SK-N-SH treated with all-trans-retinoic acid at 6 μM for 48 hours (cell line): ENCODE data around the gene PRDM11.

Experiments used
- ATAC-seq: fragments of 200-7000 bp; cut with Tn5 transposase; 3 replicates; pipeline ENCODE4 v1.9.1; 2020; ENCODE audit warnings: mild to moderate bottlenecking, moderate library complexity
- ARNTL ChIP-seq: fragments of 450-650 bp; formaldehyde crosslinking; IDR thresholded peaks from 2 replicates; pipeline ENCODE4 v1.5.0; 2020; ENCODE audit warnings: low read depth, mild to moderate bottlenecking, moderate library complexity, borderline replicate concordance
- BACH2 ChIP-seq: fragments of 250-450 bp; sonication (Bioruptor Pico); IDR thresholded peaks from 2 replicates; pipeline ENCODE4 v1.9.0; 2021; ENCODE audit warnings: mild to moderate bottlenecking, borderline replicate concordance
- CSDC2 ChIP-seq: fragments of 250-450 bp; sonication (Bioruptor Pico); IDR thresholded peaks from 2 replicates; pipeline ENCODE4 v1.5.0; 2020; ENCODE audit warnings: mild to moderate bottlenecking, moderate library complexity
- ESRRG ChIP-seq: fragments of 250-450 bp; sonication (Bioruptor Pico); IDR thresholded peaks from 2 replicates; pipeline ENCODE4 v1.6.1; 2021; ENCODE audit warnings: mild to moderate bottlenecking
- GLIS3 ChIP-seq: fragments of 250-450 bp; sonication (Bioruptor Pico); IDR thresholded peaks from 2 replicates; pipeline ENCODE4 v1.5.0; 2020; ENCODE audit warnings: mild to moderate bottlenecking, moderate library complexity
- ISL1 ChIP-seq: fragments of 250-450 bp; sonication (Bioruptor Pico); IDR thresholded peaks from 2 replicates; pipeline ENCODE4 v2.1.2; 2022; ENCODE audit warnings: mild to moderate bottlenecking, moderate library complexity
- OSR1 ChIP-seq: fragments of 250-450 bp; sonication (Bioruptor Pico); IDR thresholded peaks from 2 replicates; pipeline ENCODE4 v1.8.0; 2022; ENCODE audit warnings: moderate library complexity, mild to moderate bottlenecking, inconsistent platforms
- PPARA ChIP-seq: fragments of 250-450 bp; sonication (Bioruptor Pico); IDR thresholded peaks from 2 replicates; pipeline ENCODE4 v1.5.0; 2020; ENCODE audit warnings: mild to moderate bottlenecking, borderline replicate concordance
- SNAI2 ChIP-seq: fragments of 250-450 bp; sonication (Bioruptor Pico); IDR thresholded peaks from 2 replicates; pipeline ENCODE4 v1.5.0; 2020; ENCODE audit warnings: mild to moderate bottlenecking, moderate library complexity
- TCF4 ChIP-seq: fragments of 250-450 bp; sonication (Bioruptor Pico); IDR thresholded peaks from 2 replicates; pipeline ENCODE4 v1.8.0; 2021; ENCODE audit warnings: mild to moderate bottlenecking, moderate library complexity, borderline replicate concordance
- TOX ChIP-seq: fragments of 250-450 bp; sonication (Bioruptor Pico); IDR thresholded peaks from 2 replicates; pipeline ENCODE4 v1.8.0; 2021; ENCODE audit warnings: mild to moderate bottlenecking, moderate library complexity, borderline replicate concordance
- ZFP3 ChIP-seq: fragments of 250-450 bp; sonication (Bioruptor Pico); IDR thresholded peaks from 2 replicates; pipeline ENCODE4 v1.5.0; 2020; ENCODE audit warnings: mild to moderate bottlenecking, moderate library complexity
- ZFP30 ChIP-seq: fragments of 450-650 bp; formaldehyde crosslinking; IDR thresholded peaks from 2 replicates; pipeline ENCODE4 v1.5.0; 2022; ENCODE audit warnings: mild to moderate bottlenecking, moderate library complexity
- ZNF70 ChIP-seq: fragments of 450-650 bp; formaldehyde crosslinking; IDR thresholded peaks from 2 replicates; pipeline ENCODE4 v1.5.0; 2020; ENCODE audit warnings: mild to moderate bottlenecking, moderate library complexity
- ZNF8 ChIP-seq: fragments of 450-650 bp; formaldehyde crosslinking; IDR thresholded peaks from 2 replicates; pipeline ENCODE4 v1.5.0; 2020; ENCODE audit warnings: mild to moderate bottlenecking, moderate library complexity
- TF ChIP-seq, protein P1 (sequence below): fragments of 250-450 bp; sonication (Bioruptor Pico); IDR thresholded peaks from 2 replicates; pipeline ENCODE4 v1.8.0; 2020; ENCODE audit warnings: mild to moderate bottlenecking, moderate library complexity, borderline replicate concordance
- TF ChIP-seq, protein P2 (sequence below): fragments of 250-450 bp; sonication (Bioruptor Pico); IDR thresholded peaks from 2 replicates; pipeline ENCODE4 v1.8.0; 2021; ENCODE audit warnings: low read depth, mild to moderate bottlenecking, moderate library complexity, borderline replicate concordance
- TF ChIP-seq, protein P3 (sequence below): fragments of 250-450 bp; sonication (Bioruptor Pico); IDR thresholded peaks from 2 replicates; pipeline ENCODE4 v1.5.1; 2021; ENCODE audit warnings: mild to moderate bottlenecking, moderate library complexity
- TF ChIP-seq, protein P4 (sequence below): fragments of 250-450 bp; sonication (Bioruptor Pico); IDR thresholded peaks from 2 replicates; pipeline ENCODE4 v1.5.1; 2020; ENCODE audit warnings: low read depth, mild to moderate bottlenecking, moderate library complexity
- TF ChIP-seq, protein P5 (sequence below): fragments of 250-450 bp; sonication (Bioruptor Pico); IDR thresholded peaks from 2 replicates; pipeline ENCODE4 v1.5.0; 2020; ENCODE audit warnings: mild to moderate bottlenecking, moderate library complexity

Gene PRDM11

DNA sequence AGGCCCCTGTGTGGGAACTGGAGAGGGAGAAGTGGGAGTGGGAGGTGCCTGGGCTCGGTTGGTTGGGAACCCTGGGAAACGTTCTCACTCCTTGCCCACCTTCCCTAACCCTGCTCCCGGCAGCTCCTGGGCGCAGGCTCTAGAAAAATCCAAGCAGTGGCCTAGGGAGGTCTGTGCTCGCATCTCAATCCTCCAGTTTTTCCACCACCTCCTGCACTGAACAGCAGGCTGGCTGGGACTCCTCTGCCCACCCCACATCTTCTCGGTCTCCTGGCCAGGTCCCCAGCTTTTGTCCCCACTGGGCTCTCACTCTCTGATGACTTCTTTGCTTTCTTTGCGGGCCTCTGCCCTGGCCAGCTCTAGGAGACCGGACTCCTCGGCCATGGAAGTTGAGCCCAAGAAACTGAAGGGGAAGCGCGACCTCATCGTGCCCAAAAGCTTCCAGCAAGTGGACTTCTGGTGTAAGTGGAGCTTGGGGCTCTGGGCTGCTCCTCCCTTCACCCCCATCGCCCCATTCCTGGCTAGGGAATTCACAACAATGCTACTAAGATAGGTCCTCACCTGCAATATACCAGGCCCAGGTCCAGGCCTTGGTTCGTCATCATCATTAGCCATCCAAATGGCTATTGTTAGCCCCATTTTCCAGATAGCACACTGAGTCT is 35.6 kb downstream of the PRDM11 start:
- ATAC-seq = no peak
- TF ChIP-seq, protein P1, sequence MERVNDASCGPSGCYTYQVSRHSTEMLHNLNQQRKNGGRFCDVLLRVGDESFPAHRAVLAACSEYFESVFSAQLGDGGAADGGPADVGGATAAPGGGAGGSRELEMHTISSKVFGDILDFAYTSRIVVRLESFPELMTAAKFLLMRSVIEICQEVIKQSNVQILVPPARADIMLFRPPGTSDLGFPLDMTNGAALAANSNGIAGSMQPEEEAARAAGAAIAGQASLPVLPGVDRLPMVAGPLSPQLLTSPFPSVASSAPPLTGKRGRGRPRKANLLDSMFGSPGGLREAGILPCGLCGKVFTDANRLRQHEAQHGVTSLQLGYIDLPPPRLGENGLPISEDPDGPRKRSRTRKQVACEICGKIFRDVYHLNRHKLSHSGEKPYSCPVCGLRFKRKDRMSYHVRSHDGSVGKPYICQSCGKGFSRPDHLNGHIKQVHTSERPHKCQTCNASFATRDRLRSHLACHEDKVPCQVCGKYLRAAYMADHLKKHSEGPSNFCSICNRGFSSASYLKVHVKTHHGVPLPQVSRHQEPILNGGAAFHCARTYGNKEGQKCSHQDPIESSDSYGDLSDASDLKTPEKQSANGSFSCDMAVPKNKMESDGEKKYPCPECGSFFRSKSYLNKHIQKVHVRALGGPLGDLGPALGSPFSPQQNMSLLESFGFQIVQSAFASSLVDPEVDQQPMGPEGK (CRISPR knock-in tag) = no peak
- TF ChIP-seq OSR1 = no peak
- no peak for TF ChIP-seq PPARA (CRISPR knock-in tag)
- TF ChIP-seq ISL1 (CRISPR knock-in tag) = no peak

DNA sequence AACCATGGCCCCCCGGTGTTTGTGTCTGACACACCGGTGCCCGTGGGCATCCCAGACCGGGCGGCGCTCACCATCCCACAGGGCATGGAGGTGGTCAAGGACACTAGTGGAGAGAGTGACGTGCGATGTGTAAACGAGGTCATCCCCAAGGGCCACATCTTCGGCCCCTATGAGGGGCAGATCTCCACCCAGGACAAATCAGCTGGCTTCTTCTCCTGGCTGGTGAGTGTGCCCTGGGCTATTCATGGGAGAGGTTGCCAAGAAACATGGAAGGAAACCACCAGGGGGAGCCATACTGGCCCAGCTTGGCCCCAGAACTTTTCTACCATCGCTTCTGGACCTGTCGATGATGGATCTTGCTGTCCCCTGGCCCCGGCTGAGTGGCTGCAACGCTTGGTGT is 36.5 kb downstream of the PRDM11 start:
- ATAC-seq = no peak
- TF ChIP-seq ZNF70 (CRISPR knock-in tag) (no peak), ARNTL (no peak), ESRRG (CRISPR knock-in tag) (no peak), ISL1 (CRISPR knock-in tag) (no peak), GLIS3 (CRISPR knock-in tag) (no peak), BACH2 (CRISPR knock-in tag) (no peak), ZNF8 (no peak), TCF4 (no peak), SNAI2 (CRISPR knock-in tag) (no peak), TOX (CRISPR knock-in tag) (no peak), CSDC2 (CRISPR knock-in tag) (no peak), ZFP30 (CRISPR knock-in tag) (no peak), ZFP3 (no peak)
- TF ChIP-seq, protein P2, sequence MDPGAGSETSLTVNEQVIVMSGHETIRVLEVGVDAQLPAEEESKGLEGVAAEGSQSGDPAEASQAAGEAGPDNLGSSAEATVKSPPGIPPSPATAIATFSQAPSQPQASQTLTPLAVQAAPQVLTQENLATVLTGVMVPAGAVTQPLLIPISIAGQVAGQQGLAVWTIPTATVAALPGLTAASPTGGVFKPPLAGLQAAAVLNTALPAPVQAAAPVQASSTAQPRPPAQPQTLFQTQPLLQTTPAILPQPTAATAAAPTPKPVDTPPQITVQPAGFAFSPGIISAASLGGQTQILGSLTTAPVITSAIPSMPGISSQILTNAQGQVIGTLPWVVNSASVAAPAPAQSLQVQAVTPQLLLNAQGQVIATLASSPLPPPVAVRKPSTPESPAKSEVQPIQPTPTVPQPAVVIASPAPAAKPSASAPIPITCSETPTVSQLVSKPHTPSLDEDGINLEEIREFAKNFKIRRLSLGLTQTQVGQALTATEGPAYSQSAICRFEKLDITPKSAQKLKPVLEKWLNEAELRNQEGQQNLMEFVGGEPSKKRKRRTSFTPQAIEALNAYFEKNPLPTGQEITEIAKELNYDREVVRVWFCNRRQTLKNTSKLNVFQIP (CRISPR knock-in tag) = no peak
- TF ChIP-seq, protein P1 (CRISPR knock-in tag) = no peak
- TF ChIP-seq, protein P3, sequence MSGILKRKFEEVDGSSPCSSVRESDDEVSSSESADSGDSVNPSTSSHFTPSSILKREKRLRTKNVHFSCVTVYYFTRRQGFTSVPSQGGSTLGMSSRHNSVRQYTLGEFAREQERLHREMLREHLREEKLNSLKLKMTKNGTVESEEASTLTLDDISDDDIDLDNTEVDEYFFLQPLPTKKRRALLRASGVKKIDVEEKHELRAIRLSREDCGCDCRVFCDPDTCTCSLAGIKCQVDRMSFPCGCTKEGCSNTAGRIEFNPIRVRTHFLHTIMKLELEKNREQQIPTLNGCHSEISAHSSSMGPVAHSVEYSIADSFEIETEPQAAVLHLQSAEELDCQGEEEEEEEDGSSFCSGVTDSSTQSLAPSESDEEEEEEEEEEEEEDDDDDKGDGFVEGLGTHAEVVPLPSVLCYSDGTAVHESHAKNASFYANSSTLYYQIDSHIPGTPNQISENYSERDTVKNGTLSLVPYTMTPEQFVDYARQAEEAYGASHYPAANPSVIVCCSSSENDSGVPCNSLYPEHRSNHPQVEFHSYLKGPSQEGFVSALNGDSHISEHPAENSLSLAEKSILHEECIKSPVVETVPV (CRISPR knock-in tag) = no peak
- TF ChIP-seq, protein P4, sequence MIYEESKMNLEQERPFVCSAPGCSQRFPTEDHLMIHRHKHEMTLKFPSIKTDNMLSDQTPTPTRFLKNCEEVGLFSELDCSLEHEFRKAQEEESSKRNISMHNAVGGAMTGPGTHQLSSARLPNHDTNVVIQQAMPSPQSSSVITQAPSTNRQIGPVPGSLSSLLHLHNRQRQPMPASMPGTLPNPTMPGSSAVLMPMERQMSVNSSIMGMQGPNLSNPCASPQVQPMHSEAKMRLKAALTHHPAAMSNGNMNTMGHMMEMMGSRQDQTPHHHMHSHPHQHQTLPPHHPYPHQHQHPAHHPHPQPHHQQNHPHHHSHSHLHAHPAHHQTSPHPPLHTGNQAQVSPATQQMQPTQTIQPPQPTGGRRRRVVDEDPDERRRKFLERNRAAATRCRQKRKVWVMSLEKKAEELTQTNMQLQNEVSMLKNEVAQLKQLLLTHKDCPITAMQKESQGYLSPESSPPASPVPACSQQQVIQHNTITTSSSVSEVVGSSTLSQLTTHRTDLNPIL = no peak
- TF ChIP-seq, protein P5, sequence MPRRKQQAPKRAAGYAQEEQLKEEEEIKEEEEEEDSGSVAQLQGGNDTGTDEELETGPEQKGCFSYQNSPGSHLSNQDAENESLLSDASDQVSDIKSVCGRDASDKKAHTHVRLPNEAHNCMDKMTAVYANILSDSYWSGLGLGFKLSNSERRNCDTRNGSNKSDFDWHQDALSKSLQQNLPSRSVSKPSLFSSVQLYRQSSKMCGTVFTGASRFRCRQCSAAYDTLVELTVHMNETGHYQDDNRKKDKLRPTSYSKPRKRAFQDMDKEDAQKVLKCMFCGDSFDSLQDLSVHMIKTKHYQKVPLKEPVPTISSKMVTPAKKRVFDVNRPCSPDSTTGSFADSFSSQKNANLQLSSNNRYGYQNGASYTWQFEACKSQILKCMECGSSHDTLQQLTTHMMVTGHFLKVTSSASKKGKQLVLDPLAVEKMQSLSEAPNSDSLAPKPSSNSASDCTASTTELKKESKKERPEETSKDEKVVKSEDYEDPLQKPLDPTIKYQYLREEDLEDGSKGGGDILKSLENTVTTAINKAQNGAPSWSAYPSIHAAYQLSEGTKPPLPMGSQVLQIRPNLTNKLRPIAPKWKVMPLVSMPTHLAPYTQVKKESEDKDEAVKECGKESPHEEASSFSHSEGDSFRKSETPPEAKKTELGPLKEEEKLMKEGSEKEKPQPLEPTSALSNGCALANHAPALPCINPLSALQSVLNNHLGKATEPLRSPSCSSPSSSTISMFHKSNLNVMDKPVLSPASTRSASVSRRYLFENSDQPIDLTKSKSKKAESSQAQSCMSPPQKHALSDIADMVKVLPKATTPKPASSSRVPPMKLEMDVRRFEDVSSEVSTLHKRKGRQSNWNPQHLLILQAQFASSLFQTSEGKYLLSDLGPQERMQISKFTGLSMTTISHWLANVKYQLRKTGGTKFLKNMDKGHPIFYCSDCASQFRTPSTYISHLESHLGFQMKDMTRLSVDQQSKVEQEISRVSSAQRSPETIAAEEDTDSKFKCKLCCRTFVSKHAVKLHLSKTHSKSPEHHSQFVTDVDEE = no peak

DNA sequence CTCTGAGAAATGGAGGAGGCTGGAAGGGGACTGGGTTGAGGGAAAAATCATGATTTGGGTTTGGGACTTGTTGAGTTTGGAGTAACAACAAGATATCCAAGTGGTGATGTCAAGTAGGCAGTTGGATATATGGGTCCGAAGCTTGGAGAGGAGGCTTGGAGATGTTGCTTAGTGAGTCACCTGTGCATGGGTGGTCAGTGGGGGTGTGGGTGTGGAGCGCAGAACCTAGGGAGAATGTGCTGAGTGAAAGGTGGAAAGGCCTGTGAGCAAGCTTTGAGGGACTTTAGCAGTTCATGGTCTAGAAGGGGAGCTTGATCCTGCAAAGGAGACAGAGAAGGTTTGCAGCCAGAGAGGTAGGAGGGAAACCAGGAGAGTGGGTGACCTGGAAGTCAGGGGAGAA is 38.2 kb downstream of the PRDM11 start:
- no peak for TF ChIP-seq SNAI2 (CRISPR knock-in tag)
- TF ChIP-seq ZNF8 = no peak
- TF ChIP-seq, protein P1 (CRISPR knock-in tag) = no peak
- TF ChIP-seq, protein P3 (CRISPR knock-in tag) = no peak
- no peak for TF ChIP-seq ZFP30 (CRISPR knock-in tag)
- ATAC-seq = no peak
